ENCODE data around the gene TRMU. TPM values are rescaled to one million over a fixed set of nuclear protein-coding genes. Genes with fewer than 3 reads are reported as not detected.

Gene TRMU
- total and polyA plus RNA-seq, 2 of the 4 experiments (the other 2 are of a cell fraction): 19.0 to 36.4 TPM

DNA sequence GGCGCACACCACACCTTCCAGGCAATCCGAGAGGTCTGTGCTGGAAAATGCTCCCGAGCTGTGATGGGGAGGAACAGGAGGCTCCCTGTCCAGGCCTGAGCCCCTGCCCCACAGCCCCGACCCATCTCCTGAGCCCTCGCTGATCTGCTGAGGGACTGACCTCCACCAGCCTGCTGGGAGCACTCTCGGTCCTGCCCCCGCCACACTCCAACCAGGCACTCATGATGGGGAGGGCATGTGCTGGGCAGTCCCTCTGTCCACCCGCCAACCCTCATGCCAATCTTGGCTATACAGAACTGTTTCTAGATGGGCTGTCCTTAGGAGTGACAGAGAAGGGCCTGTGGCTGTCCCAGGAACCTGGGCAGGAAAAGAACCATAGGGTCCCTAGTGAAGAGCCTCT, 70.8 kb downstream of the TRMU start:
- no peak overlapping the region for H2AFZ ChIP-seq (replicated peaks; ENCODE audit: low read length, poor library complexity)
- no peak overlapping the region for H4K91ac ChIP-seq (ENCODE audit: insufficient read depth, low read depth, low read length)
- H4K20me1 ChIP-seq (ENCODE audit: insufficient read depth, low read length): no peaks in the 10 kb centered on the region
- H2BK5ac ChIP-seq (ENCODE audit: low read depth, low read length, poor library complexity, severe bottlenecking): no peak overlapping the region
- no CpG with 5 or more reads among the region's 8 CpGs for WGBS, 2 experiments (ENCODE audit: extremely low coverage in 2 of 2, insufficient read length in 1 of 2)
- no peak overlapping the region for H3K27ac ChIP-seq (ENCODE audit: insufficient read depth, low read length)
- H3K18ac ChIP-seq (ENCODE audit: low read depth, low read length): no peak overlapping the region
- H3K27me3 ChIP-seq (ENCODE audit: control insufficient read depth, insufficient read depth, low read length): peaks cover 10% of the 10 kb centered on the region
- no peak overlapping the region for H3K4ac ChIP-seq (ENCODE audit: low read depth, low read length)
- ChIA-PET CTCF (no interaction called here), POLR2A (ENCODE audit: unreplicated experiment) (no interaction called here)
- no peaks in the 10 kb centered on the region for H3K4me1 ChIP-seq (ENCODE audit: control insufficient read depth, insufficient read depth, low read length)
- H2AK9ac ChIP-seq (replicated peaks; ENCODE audit: low read depth, low read length, poor library complexity): no peak overlapping the region
- no peak for ATAC-seq (ENCODE audit: low read depth)
- no peak overlapping the region for H3K9ac ChIP-seq (ENCODE audit: low read depth, low read length)
- no peaks in the 10 kb centered on the region for H3K9me3 ChIP-seq (ENCODE audit: control insufficient read depth, insufficient read depth, low read length)
- no peak overlapping the region for H3K4me3 ChIP-seq (ENCODE audit: insufficient read depth, low read depth, low read length)
- H2AK5ac ChIP-seq (ENCODE audit: low read depth, low read length): no peak overlapping the region
- TF ChIP-seq, protein P1, sequence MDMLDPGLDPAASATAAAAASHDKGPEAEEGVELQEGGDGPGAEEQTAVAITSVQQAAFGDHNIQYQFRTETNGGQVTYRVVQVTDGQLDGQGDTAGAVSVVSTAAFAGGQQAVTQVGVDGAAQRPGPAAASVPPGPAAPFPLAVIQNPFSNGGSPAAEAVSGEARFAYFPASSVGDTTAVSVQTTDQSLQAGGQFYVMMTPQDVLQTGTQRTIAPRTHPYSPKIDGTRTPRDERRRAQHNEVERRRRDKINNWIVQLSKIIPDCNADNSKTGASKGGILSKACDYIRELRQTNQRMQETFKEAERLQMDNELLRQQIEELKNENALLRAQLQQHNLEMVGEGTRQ (IDR thresholded peaks at IDR 0.05; ENCODE audit: low read depth, low read length): no peak
- TF ChIP-seq RAD21 (IDR thresholded peaks at IDR 0.05; ENCODE audit: low read length): no peak
- TF ChIP-seq MXI1 (IDR thresholded peaks at IDR 0.05; ENCODE audit: borderline replicate concordance, low read depth, low read length): no peak
- TF ChIP-seq, protein P2, sequence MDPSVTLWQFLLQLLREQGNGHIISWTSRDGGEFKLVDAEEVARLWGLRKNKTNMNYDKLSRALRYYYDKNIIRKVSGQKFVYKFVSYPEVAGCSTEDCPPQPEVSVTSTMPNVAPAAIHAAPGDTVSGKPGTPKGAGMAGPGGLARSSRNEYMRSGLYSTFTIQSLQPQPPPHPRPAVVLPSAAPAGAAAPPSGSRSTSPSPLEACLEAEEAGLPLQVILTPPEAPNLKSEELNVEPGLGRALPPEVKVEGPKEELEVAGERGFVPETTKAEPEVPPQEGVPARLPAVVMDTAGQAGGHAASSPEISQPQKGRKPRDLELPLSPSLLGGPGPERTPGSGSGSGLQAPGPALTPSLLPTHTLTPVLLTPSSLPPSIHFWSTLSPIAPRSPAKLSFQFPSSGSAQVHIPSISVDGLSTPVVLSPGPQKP (IDR thresholded peaks at IDR 0.05; ENCODE audit: borderline replicate concordance, low read depth, low read length): no peak
- no peak for TF ChIP-seq POLR2A (IDR thresholded peaks at IDR 0.05; ENCODE audit: low read depth, low read length)
- TF ChIP-seq, protein P3, sequence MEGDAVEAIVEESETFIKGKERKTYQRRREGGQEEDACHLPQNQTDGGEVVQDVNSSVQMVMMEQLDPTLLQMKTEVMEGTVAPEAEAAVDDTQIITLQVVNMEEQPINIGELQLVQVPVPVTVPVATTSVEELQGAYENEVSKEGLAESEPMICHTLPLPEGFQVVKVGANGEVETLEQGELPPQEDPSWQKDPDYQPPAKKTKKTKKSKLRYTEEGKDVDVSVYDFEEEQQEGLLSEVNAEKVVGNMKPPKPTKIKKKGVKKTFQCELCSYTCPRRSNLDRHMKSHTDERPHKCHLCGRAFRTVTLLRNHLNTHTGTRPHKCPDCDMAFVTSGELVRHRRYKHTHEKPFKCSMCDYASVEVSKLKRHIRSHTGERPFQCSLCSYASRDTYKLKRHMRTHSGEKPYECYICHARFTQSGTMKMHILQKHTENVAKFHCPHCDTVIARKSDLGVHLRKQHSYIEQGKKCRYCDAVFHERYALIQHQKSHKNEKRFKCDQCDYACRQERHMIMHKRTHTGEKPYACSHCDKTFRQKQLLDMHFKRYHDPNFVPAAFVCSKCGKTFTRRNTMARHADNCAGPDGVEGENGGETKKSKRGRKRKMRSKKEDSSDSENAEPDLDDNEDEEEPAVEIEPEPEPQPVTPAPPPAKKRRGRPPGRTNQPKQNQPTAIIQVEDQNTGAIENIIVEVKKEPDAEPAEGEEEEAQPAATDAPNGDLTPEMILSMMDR (conservative IDR thresholded peaks at IDR 0.05; ENCODE audit: low read depth, low read length): no peak
- no peak for TF ChIP-seq MAZ (IDR thresholded peaks at IDR 0.05; ENCODE audit: borderline replicate concordance, low read depth, low read length)
- TF ChIP-seq RCOR1 (IDR thresholded peaks at IDR 0.05; ENCODE audit: insufficient replicate concordance, low read length): no peak
- TF ChIP-seq CEBPB (IDR thresholded peaks at IDR 0.05; ENCODE audit: low read depth, low read length): no peak
- dilution Hi-C loops (cut with HindIII; ENCODE audit: low sequenced_read_pairs, unreplicated experiment) (no loop called here), in situ Hi-C loops (cut with MboI; ENCODE audit: low sequenced_read_pairs) (no loop called here), intact Hi-C loops (cut with micrococcal nuclease) (no loop called here)
- no peak overlapping the region for H2BK15ac ChIP-seq (ENCODE audit: low read depth, low read length)
- no peak overlapping the region for H2BK20ac ChIP-seq (ENCODE audit: low read depth, low read length)
- H4K8ac ChIP-seq (ENCODE audit: low read depth in 2 of 2, low read length in 2 of 2): no peak overlapping the region
- H3K79me1 ChIP-seq (ENCODE audit: low read depth in 1 of 2, low read length in 2 of 2): no peaks in the 10 kb centered on the region
- no peak overlapping the region for H3K4me2 ChIP-seq (ENCODE audit: low read depth, low read length)
- BruUV-seq (replicated peaks): no TSS peak
- no peak for DNase-seq
- H3K56ac ChIP-seq (ENCODE audit: extremely low read depth, insufficient read depth, low read length): no peak overlapping the region
- H2BK120ac ChIP-seq (ENCODE audit: low read depth, low read length): no peak overlapping the region
- H3K23ac ChIP-seq (ENCODE audit: low read depth, low read length): no peak overlapping the region
- H3K36me3 ChIP-seq (ENCODE audit: control insufficient read depth, insufficient read depth, low read length): no peaks in the 10 kb centered on the region
- no peak overlapping the region for H4K5ac ChIP-seq (ENCODE audit: low read depth, low read length)
- no peak overlapping the region for H3K14ac ChIP-seq (replicated peaks; ENCODE audit: low read depth, low read length)
- no peaks in the 10 kb centered on the region; the same call in 1 of the 2 replicates for H3K9me1 ChIP-seq (ENCODE audit: insufficient read depth, low read length)
